ENCODE measurements around the gene ANKUB1. TPM values are rescaled to one million over a fixed set of nuclear protein-coding genes. Genes with fewer than 3 reads are reported as not detected.

The ANKUB1 gene
- total RNA-seq, 4 donors from 2014 or later, result 0.13 TPM; not detected in 3

GRCh38 chr3:149812165-149812605, 19.8 kb upstream of the ANKUB1 start:
- Histone ChIP-seq H3K27me3 (no peaks in the 10 kb centered on the region), H3K36me3 (no peaks in the 10 kb centered on the region), H3K9me3 (no peaks in the 10 kb centered on the region), H3K4me3 (peak overlapping the region; percentile 67 to 91 (median 81)), H3K4me1 (peaks cover 34 to 49% (median 42%) of the 10 kb centered on the region in 4 donors), H3K27ac (replicated peaks in 1 of 4) (peak overlapping the region; percentile 91 to 98 (median 96))
- intact Hi-C loops (cut with DNase I), result no loop called here
- TF ChIP-seq POLR2A (IDR thresholded peaks at IDR 0.05; ENCODE audit: low read depth) (no peak), POLR2AphosphoS5 (IDR thresholded peaks at IDR 0.05) (no peak), EP300 (IDR thresholded peaks at IDR 0.05) (no peak), CTCF (IDR thresholded peaks at IDR 0.05) (peak in 1 of 3 experiments; percentile 3)
- 22% methylated on average over 13 of the region's 13 CpGs for WGBS
- peak; percentile 95 for DNase-seq (ENCODE audit: extremely low spot score)

GRCh38 chr3:149810846-149811245, 18.5 kb upstream of the ANKUB1 start:
- TF ChIP-seq POLR2AphosphoS5 (IDR thresholded peaks at IDR 0.05) (no peak), POLR2A (IDR thresholded peaks at IDR 0.05; ENCODE audit: low read depth) (no peak), CTCF (IDR thresholded peaks at IDR 0.05) (no peak), EP300 (IDR thresholded peaks at IDR 0.05) (no peak)
- 89% methylated on average over 2 of the region's 2 CpGs for WGBS
- no peak for DNase-seq (ENCODE audit: extremely low spot score)
- H3K27me3 ChIP-seq, result no peaks in the 10 kb centered on the region
- intact Hi-C loops (cut with DNase I), result no loop called here
- no peak overlapping the region for H3K4me3 ChIP-seq
- H3K9me3 ChIP-seq, result no peaks in the 10 kb centered on the region
- no peaks in the 10 kb centered on the region for H3K36me3 ChIP-seq
- no peak overlapping the region for H3K27ac ChIP-seq (replicated peaks in 1 of 4)
- H3K4me1 ChIP-seq, result peaks cover 20 to 36% (median 29%) of the 10 kb centered on the region in 4 donors

GRCh38 chr3:149809699-149810098, 17.3 kb upstream of the ANKUB1 start:
- DNase-seq (ENCODE audit: extremely low spot score), result no peak
- TF ChIP-seq EP300 (IDR thresholded peaks at IDR 0.05), result no peak
- TF ChIP-seq CTCF (IDR thresholded peaks at IDR 0.05), result no peak
- TF ChIP-seq POLR2AphosphoS5 (IDR thresholded peaks at IDR 0.05), result no peak
- TF ChIP-seq POLR2A (IDR thresholded peaks at IDR 0.05; ENCODE audit: low read depth), result no peak
- intact Hi-C loops (cut with DNase I), result loop anchor here (5.0 kb wide), 2 partner anchors 42 to 297 kb away; no protein-coding TSS in a partner anchor
- H3K27me3 ChIP-seq, result no peaks in the 10 kb centered on the region
- H3K27ac ChIP-seq (replicated peaks in 1 of 4), result no peak overlapping the region
- H3K9me3 ChIP-seq, result no peaks in the 10 kb centered on the region
- peaks cover 9 to 24% (median 17%) of the 10 kb centered on the region in 4 donors for H3K4me1 ChIP-seq
- no peak overlapping the region for H3K4me3 ChIP-seq
- no peaks in the 10 kb centered on the region for H3K36me3 ChIP-seq

GRCh38 chr3:149808209-149808829, 16.0 kb upstream of the ANKUB1 start:
- no peaks in the 10 kb centered on the region for H3K9me3 ChIP-seq
- peaks cover 4 to 18% (median 10%) of the 10 kb centered on the region in 4 donors for H3K4me1 ChIP-seq
- intact Hi-C loops (cut with DNase I), result loop anchor here (5.0 kb wide), 2 partner anchors 41 to 296 kb away; no protein-coding TSS in a partner anchor
- H3K27ac ChIP-seq (replicated peaks in 1 of 4), result no peak overlapping the region
- TF ChIP-seq EP300 (IDR thresholded peaks at IDR 0.05) (no peak), POLR2AphosphoS5 (IDR thresholded peaks at IDR 0.05) (peak in 1 of 2 donors; percentile 48), CTCF (IDR thresholded peaks at IDR 0.05) (peak; percentile 81 to 89 (median 82))
- DNase-seq (ENCODE audit: extremely low spot score), result no peak
- no peaks in the 10 kb centered on the region for H3K36me3 ChIP-seq
- no peaks in the 10 kb centered on the region for H3K27me3 ChIP-seq
- 32% methylated on average over 4 of the region's 4 CpGs for WGBS
- H3K4me3 ChIP-seq, result no peak overlapping the region
